HG02870 (cell line): ENCODE results near the gene FOXI1.

ENCODE experiments used
- ATAC-seq: cut with Tn5 transposase; IDR thresholded peaks from one replicate; pipeline ENCODE4 v1.9.1; 2021; ENCODE audit warnings: mild to moderate bottlenecking, moderate library complexity; ENCODE audit not compliant: unreplicated experiment

Gene FOXI1

GRCh38 chr5:170105642-170106611 lies at the start of gene FOXI1:
Gene FOXI1, plus strand, starts transcription at chr5:170105897. Its CDS starts 61 bp downstream, at chr5:170105958.
- no peak for ATAC-seq

GRCh38 chr5:170056561-170057267 lies 49.0 kb upstream of the FOXI1 start:
- ATAC-seq: no peak

DNA sequence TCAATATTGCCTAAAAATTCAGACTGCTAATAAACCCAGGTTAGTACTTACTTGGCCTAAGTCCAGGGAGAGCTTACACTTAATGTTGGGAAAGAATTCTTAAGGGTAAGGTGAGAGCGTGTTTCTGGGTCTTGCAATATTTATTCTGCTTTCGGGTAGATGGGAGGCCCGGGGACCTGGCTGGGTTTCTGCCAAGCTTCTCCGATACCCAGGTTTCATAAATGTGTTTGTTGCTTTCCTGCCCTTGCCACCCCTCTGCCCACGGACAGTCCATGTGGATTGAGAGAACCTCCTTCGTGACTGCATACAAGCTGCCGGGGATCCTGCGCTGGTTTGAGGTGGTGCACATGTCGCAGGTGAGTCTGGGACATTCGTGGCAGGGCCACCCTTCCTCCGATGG lies 48.4 kb upstream of the FOXI1 start:
- ATAC-seq: no peak

DNA sequence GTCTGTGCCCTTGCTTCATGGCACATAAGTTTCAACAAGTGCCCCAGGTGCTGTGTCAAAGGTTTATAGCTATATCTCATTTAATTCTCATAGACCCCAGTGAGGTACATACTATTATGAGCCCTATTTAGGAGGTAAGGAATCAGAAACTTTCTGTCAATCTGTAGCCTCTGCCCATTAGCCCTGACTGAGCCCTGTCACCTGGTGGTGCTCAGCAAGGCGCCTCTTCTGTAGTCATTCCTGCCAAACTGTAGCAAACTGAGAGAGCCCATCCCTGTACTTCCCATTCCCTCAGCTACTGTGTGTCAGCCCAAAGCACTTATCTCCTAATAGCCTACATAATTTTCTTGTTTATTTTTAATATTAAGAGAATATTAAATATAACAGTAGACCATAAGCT lies 46.5 kb upstream of the FOXI1 start:
- no peak for ATAC-seq

DNA sequence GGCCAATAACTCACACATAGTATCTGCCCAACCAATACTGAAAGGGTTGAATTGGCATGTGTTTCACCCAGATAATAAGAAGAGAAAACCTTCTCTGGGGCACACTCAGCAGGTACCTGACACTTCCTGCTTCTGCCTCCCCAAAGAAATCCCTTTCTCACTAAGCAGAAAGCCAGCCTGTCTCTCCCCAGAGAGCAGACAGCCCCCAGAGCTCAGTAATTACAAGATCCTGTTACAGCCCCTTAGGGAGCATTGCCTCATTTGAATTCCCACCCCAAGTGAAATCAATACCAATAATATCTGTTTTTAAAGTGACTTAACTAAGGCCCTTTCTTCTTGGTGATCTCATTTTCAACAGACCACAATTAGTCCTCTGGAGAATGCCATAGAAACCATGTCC lies 38.5 kb upstream of the FOXI1 start:
- no peak for ATAC-seq

DNA sequence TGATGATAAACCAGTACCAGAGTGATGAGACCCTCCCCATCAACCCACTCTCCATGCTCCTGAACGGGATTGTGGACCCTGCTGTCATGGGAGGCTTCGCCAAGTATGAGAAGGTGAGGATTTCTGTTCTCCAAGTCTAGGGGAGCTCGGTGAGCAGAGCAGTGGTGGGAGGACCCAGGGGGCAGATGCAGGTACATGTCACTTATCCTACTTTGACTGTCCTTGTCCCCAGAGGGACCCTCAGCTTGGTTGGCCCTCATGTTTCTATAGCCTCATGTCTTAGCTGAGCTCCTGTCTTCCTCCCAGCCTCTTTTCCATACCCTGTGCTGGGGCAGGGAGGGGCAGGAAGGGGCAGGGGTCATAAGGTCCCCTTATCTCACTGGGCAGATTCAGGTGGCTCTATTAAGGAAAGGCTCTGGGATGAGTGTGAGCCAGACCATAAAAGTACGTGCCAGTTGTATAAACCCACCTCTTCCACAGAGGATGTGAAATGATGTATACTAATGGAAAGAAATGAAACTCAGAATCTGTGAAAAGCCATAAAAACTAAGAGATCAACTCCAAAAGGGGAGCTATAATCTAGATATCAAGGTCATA lies 38.0 kb upstream of the FOXI1 start:
- no peak for ATAC-seq

- ATAC-seq: no peak
Observed at GRCh38 chr5:170069512-170069911, 36.2 kb upstream of the FOXI1 start.

- ATAC-seq: no peak
Observed at GRCh38 chr5:170070556-170071412, 34.9 kb upstream of the FOXI1 start.

DNA sequence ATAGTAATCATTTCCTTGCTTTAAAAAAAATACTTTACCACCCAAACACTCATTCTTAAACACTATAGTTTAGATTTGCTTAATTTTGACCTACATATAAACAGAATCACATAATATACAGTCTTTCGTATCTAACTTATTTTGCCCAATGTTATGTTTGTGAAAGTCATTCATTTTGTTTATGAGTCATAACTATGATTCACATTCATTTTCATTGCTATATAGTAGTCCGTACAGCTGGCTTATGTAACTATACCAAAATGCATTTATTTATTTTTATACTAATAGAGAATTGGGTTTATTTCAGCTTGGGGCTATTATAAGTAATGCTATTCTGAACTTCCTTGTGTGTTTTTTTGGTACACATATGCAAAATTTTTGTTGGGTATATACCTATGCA lies 33.9 kb upstream of the FOXI1 start:
- ATAC-seq: no peak

DNA sequence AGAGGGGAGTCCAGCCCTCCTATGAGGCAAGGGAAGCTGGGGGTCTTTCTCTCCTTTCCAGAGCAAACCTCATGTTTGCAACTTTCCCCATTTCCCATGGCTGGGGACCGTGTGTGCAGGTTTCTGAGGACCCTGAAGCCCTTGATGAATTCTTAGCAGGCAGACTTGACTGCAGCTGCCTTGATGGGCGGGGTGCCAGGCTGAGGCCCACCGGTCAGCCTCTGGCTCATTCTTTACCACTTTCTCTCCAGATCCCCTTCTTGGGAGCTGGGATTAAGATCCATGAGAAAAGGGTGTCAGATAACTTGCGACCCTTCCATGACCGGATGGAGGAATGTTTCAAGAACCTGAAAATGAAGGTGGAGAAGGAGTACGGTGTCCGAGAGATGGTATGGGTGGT lies 30.0 kb upstream of the FOXI1 start:
- no peak for ATAC-seq

DNA sequence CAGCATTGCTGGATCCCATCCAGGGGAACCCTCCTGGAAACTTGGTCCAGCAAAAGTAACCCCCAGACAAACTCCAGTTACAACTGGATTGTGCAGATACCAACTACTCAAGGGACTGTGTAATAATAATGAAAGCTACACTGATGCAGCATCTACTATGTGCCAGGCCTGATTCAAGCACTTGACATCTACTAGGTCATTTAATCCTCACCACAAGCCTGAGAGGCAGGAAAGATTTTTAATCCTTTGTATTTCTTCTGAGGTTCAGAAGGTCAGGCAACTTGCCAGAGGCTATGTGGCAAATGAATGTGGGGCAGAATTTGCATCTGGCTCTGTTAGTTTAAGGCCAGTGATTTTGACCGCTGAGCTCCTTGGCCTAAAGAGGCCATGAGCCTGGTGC lies 29.5 kb upstream of the FOXI1 start:
- no peak for ATAC-seq

- no peak for ATAC-seq
Observed at GRCh38 chr5:170076739-170077138, 29.0 kb upstream of the FOXI1 start.

- no peak for ATAC-seq
Observed at GRCh38 chr5:170077526-170077925, 28.2 kb upstream of the FOXI1 start.

- no peak for ATAC-seq
Observed at GRCh38 chr5:170078458-170078857, 27.2 kb upstream of the FOXI1 start.

- ATAC-seq: no peak
Observed at GRCh38 chr5:170078931-170079330, 26.8 kb upstream of the FOXI1 start.

GRCh38 chr5:170080217-170080616 lies 25.5 kb upstream of the FOXI1 start:
- no peak for ATAC-seq

GRCh38 chr5:170080786-170081445 lies 24.8 kb upstream of the FOXI1 start:
- ATAC-seq: no peak

DNA sequence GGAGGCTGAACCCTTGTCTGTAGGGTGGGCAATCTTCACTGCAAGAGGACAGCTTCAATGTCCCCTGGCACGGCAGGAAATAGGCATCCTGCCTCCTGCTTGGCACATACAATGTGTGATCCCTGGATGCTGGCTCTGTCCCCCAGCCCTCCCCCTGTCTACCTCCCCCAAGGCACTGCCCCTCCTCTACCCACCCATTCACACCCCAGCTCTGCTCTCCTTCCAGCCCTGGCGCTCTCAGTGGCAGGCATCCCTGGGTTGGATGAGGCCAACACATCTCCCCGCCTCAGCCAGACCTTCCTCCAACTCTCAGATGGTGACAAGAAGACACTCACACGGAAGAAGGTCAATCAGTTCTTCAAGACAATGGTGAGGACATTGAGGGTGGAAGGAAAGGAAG lies 24.1 kb upstream of the FOXI1 start:
- ATAC-seq: no peak

DNA sequence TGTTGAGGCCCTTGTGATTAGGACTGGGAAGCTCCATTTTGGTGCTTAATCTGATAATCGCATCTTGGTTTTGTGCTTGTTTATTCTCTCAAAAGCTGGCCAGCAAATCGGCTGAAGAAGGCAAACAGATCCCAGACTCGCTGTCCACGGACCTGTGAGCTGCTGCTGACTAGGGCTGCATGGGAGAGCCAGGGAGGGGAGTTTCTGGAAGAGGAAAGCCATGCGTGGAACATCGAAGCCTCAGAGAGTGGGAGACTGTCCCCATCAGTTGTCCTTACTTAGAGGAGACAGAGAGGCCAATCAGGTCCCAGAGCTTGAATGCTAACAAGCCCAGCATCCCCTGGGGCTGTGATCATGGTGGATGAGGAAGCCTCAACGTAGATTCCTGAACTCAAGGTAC lies 23.0 kb upstream of the FOXI1 start:
- ATAC-seq: no peak

GRCh38 chr5:170087168-170087817 lies 18.4 kb upstream of the FOXI1 start:
- ATAC-seq: no peak
